ENCODE data around the gene WDR43. TPM values are rescaled to one million over a fixed set of nuclear protein-coding genes. Genes with fewer than 3 reads are reported as not detected.
A peak's percentile ranks its signal among the peaks of the same experiment; 100 is the strongest.

The WDR43 gene
- total RNA-seq, 1 experiment from 2014 or later = 112 TPM

DNA sequence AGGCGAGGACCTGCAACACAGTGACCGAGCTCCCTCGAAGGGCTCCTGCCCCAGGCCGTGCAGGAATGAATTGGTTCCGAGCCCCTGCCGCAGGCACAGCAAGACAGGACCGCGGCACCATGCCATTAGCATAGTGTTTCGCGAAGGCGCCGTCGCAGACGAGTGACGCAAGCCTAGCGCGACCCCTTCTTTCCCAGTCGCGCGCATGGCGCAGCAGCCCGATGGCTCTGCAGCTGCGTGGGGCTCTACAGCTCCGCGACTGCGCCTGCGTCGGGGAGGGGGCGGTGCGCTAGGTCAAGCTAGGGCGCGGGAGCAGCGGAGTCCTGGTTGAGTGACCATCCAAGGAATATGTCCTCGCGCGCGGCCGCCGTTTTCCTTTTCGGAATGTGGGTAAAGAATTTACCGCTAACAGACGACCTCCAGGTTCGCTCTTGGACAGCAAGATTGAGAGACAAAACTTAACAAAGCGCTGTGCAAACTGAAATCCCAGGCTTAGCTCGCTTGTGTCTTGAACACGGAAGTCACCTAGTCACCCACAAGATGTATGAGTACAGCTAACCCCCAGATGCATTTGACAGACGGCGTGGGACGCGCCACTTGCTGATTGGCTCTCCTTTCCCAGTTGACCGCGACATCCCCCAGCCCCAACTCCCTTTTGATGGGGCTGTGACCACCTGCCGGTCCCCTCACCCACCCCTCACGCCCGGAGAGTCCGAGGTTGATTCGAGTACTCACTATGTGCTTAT lies 24.1 kb upstream of the WDR43 start, which contains the start of gene TRMT61B:
Gene TRMT61B, minus strand, starts transcription at position 164 of the 746 bp plus-strand sequence. Its CDS starts 32 bp downstream, at position 132.
- POLR2A ChIA-PET = interaction anchor here (0.6 to 1.7 kb wide), 5 partner anchors 9 to 40 kb away, joined by 3 to 9 read pairs (median 4); partner anchors contain the start of gene WDR43
- Mint-ChIP-seq H3K27me3 (ENCODE audit: low read depth) (peaks cover 21% of the 10 kb centered on the region), H3K36me3 (peaks cover 12% of the 10 kb centered on the region), H3K9me3 (no peaks in the 10 kb centered on the region), H3K4me3 (peak within 1 kb of the TSS; percentile 100), H3K27ac (peak within 1 kb of the TSS; percentile 98), H3K4me1 (peaks cover 12% of the 10 kb centered on the region)
- CTCF ChIA-PET = interaction anchor here (0.8 to 1.4 kb wide), 3 partner anchors 50 to 303 kb away, joined by 3 to 10 read pairs (median 4); no protein-coding TSS in a partner anchor
- ATAC-seq (peak; percentile 98), DNase-seq (ENCODE audit: low spot score) (peak; percentile 98)
- TF ChIP-seq, protein P1, sequence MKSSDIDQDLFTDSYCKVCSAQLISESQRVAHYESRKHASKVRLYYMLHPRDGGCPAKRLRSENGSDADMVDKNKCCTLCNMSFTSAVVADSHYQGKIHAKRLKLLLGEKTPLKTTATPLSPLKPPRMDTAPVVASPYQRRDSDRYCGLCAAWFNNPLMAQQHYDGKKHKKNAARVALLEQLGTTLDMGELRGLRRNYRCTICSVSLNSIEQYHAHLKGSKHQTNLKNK (CRISPR knock-in tag; IDR thresholded peaks at IDR 0.05) = no peak
- TF ChIP-seq FOXP1 (CRISPR knock-in tag; IDR thresholded peaks at IDR 0.05; ENCODE audit: borderline replicate concordance) = peak; percentile 90; the same call in 1 of the 2 replicates
- TF ChIP-seq, protein P2, sequence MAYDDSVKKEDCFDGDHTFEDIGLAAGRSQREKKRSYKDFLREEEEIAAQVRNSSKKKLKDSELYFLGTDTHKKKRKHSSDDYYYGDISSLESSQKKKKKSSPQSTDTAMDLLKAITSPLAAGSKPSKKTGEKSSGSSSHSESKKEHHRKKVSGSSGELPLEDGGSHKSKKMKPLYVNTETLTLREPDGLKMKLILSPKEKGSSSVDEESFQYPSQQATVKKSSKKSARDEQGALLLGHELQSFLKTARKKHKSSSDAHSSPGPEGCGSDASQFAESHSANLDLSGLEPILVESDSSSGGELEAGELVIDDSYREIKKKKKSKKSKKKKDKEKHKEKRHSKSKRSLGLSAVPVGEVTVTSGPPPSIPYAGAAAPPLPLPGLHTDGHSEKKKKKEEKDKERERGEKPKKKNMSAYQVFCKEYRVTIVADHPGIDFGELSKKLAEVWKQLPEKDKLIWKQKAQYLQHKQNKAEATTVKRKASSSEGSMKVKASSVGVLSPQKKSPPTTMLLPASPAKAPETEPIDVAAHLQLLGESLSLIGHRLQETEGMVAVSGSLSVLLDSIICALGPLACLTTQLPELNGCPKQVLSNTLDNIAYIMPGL (CRISPR knock-in tag; IDR thresholded peaks at IDR 0.05) = peak; percentile 47; the same call in 1 of the 2 replicates
- peak; percentile 83; the same call in 1 of the 2 replicates for TF ChIP-seq TEAD4 (CRISPR knock-in tag; IDR thresholded peaks at IDR 0.05)
- peak; percentile 90; the same call in 1 of the 2 replicates for TF ChIP-seq CBFB (CRISPR knock-in tag; IDR thresholded peaks at IDR 0.05; ENCODE audit: low read depth)
- peak; percentile 94 for TF ChIP-seq ETV6 (CRISPR knock-in tag; IDR thresholded peaks at IDR 0.05)
- peak; percentile 100 for TF ChIP-seq CREM (CRISPR knock-in tag; IDR thresholded peaks at IDR 0.05)
- peak; percentile 98 for TF ChIP-seq CREB1 (CRISPR knock-in tag; IDR thresholded peaks at IDR 0.05)
- TF ChIP-seq, protein P3, sequence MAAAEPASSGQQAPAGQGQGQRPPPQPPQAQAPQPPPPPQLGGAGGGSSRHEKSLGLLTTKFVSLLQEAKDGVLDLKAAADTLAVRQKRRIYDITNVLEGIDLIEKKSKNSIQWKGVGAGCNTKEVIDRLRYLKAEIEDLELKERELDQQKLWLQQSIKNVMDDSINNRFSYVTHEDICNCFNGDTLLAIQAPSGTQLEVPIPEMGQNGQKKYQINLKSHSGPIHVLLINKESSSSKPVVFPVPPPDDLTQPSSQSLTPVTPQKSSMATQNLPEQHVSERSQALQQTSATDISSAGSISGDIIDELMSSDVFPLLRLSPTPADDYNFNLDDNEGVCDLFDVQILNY (CRISPR knock-in tag; IDR thresholded peaks at IDR 0.05) = peak; percentile 64; the same call in 1 of the 2 replicates
- TF ChIP-seq, protein P4, sequence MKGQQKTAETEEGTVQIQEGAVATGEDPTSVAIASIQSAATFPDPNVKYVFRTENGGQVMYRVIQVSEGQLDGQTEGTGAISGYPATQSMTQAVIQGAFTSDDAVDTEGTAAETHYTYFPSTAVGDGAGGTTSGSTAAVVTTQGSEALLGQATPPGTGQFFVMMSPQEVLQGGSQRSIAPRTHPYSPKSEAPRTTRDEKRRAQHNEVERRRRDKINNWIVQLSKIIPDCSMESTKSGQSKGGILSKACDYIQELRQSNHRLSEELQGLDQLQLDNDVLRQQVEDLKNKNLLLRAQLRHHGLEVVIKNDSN (CRISPR knock-in tag; IDR thresholded peaks at IDR 0.05) = peak; percentile 48; the same call in 1 of the 2 replicates
- no peak for TF ChIP-seq ZNF232 (CRISPR knock-in tag; IDR thresholded peaks at IDR 0.05)
- TF ChIP-seq ZBTB21 (CRISPR knock-in tag; IDR thresholded peaks at IDR 0.05; ENCODE audit: borderline replicate concordance) = no peak
- TF ChIP-seq TEAD1 (CRISPR knock-in tag; IDR thresholded peaks at IDR 0.05) = peak; percentile 95
- TF ChIP-seq, protein P5, sequence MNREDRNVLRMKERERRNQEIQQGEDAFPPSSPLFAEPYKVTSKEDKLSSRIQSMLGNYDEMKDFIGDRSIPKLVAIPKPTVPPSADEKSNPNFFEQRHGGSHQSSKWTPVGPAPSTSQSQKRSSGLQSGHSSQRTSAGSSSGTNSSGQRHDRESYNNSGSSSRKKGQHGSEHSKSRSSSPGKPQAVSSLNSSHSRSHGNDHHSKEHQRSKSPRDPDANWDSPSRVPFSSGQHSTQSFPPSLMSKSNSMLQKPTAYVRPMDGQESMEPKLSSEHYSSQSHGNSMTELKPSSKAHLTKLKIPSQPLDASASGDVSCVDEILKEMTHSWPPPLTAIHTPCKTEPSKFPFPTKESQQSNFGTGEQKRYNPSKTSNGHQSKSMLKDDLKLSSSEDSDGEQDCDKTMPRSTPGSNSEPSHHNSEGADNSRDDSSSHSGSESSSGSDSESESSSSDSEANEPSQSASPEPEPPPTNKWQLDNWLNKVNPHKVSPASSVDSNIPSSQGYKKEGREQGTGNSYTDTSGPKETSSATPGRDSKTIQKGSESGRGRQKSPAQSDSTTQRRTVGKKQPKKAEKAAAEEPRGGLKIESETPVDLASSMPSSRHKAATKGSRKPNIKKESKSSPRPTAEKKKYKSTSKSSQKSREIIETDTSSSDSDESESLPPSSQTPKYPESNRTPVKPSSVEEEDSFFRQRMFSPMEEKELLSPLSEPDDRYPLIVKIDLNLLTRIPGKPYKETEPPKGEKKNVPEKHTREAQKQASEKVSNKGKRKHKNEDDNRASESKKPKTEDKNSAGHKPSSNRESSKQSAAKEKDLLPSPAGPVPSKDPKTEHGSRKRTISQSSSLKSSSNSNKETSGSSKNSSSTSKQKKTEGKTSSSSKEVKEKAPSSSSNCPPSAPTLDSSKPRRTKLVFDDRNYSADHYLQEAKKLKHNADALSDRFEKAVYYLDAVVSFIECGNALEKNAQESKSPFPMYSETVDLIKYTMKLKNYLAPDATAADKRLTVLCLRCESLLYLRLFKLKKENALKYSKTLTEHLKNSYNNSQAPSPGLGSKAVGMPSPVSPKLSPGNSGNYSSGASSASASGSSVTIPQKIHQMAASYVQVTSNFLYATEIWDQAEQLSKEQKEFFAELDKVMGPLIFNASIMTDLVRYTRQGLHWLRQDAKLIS (CRISPR knock-in tag; IDR thresholded peaks at IDR 0.05; ENCODE audit: borderline replicate concordance) = no peak; the same call in 1 of the 2 replicates
- TF ChIP-seq ZNF219 (CRISPR knock-in tag; IDR thresholded peaks at IDR 0.05; ENCODE audit: borderline replicate concordance) = peak; percentile 81; the same call in 1 of the 2 replicates
- TF ChIP-seq TP53 (CRISPR knock-in tag; IDR thresholded peaks at IDR 0.05) = 0 out of 2 replicates have a peak, but pooled peaks have one; percentile 46
- TF ChIP-seq, protein P6, sequence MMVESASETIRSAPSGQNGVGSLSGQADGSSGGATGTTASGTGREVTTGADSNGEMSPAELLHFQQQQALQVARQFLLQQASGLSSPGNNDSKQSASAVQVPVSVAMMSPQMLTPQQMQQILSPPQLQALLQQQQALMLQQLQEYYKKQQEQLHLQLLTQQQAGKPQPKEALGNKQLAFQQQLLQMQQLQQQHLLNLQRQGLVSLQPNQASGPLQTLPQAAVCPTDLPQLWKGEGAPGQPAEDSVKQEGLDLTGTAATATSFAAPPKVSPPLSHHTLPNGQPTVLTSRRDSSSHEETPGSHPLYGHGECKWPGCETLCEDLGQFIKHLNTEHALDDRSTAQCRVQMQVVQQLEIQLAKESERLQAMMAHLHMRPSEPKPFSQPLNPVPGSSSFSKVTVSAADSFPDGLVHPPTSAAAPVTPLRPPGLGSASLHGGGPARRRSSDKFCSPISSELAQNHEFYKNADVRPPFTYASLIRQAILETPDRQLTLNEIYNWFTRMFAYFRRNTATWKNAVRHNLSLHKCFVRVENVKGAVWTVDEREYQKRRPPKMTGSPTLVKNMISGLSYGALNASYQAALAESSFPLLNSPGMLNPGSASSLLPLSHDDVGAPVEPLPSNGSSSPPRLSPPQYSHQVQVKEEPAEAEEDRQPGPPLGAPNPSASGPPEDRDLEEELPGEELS (CRISPR knock-in tag; IDR thresholded peaks at IDR 0.05) = peak; percentile 91
- peak; percentile 99 for TF ChIP-seq FOXK1 (CRISPR knock-in tag; IDR thresholded peaks at IDR 0.05)
- no peak for TF ChIP-seq RELA (CRISPR knock-in tag; IDR thresholded peaks at IDR 0.05; ENCODE audit: borderline replicate concordance)
- peak; percentile 61; the same call in 1 of the 2 replicates for TF ChIP-seq KAT7 (CRISPR knock-in tag; IDR thresholded peaks at IDR 0.05; ENCODE audit: borderline replicate concordance)
- TF ChIP-seq ELF4 (CRISPR knock-in tag; IDR thresholded peaks at IDR 0.05; ENCODE audit: low read depth) = no peak
- TF ChIP-seq, protein P7, sequence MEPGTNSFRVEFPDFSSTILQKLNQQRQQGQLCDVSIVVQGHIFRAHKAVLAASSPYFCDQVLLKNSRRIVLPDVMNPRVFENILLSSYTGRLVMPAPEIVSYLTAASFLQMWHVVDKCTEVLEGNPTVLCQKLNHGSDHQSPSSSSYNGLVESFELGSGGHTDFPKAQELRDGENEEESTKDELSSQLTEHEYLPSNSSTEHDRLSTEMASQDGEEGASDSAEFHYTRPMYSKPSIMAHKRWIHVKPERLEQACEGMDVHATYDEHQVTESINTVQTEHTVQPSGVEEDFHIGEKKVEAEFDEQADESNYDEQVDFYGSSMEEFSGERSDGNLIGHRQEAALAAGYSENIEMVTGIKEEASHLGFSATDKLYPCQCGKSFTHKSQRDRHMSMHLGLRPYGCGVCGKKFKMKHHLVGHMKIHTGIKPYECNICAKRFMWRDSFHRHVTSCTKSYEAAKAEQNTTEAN (CRISPR knock-in tag; IDR thresholded peaks at IDR 0.05) = peak; percentile 86
- no peak for TF ChIP-seq OVOL2 (CRISPR knock-in tag; IDR thresholded peaks at IDR 0.05; ENCODE audit: borderline replicate concordance)
- peak; percentile 95 for TF ChIP-seq SP1 (CRISPR knock-in tag; conservative IDR thresholded peaks at IDR 0.05)

Data from WTC11 (cell line).